Adrenal gland (tissue), 5 donors: ENCODE data around the gene ZNF155.

Experiments used
- CTCF ChIP-seq, 6 experiments: fragments of 450-650 bp in 4 of 6; fragments of 200-600 bp in 2 of 6; sonication (generic) in 1 of 6; IDR thresholded peaks; 1 replicate in 5 of 6; 2 replicates in 1 of 6; pipeline versions ENCODE4 v1.5.1 to v1.8.0; 2016 to 2021; ENCODE audit warnings: antibody characterized with exemption in 6 of 6, mild to moderate bottlenecking in 2 of 6, moderate library complexity in 1 of 6
- POLR2A ChIP-seq, 2 donors: fragments of 450-650 bp; IDR thresholded peaks; one replicate each; pipeline ENCODE4 v1.6.1; 2017; ENCODE audit warnings: antibody characterized with exemption in 2 of 2, mild to moderate bottlenecking in 2 of 2, moderate library complexity in 1 of 2
- donor health status: DM: no; HTN: no; CAD: no.

- TF ChIP-seq CTCF (IDR thresholded peaks at IDR 0.05) (peak; percentile 15 to 63 (median 45)), POLR2A (IDR thresholded peaks at IDR 0.05) (peak in 1 of 2 donors; percentile 17)
Measured at GRCh38 chr19:43950834-43951645, 32.9 kb upstream of the ZNF155 start, which contains the start of gene ZNF221.
